Endometrium (tissue), 2 donors: Measurements from ENCODE around the gene DUSP7.
"Not testable (repeated sequence)": the region's sequence is repeated elsewhere in the genome, so short reads cannot be mapped to it uniquely, and the experiment has no call there.

Experiments used
- FAIRE-seq: peaks from 2 replicates; lab custom pipeline; 2012; peaks lifted over from hg19 to GRCh38; lab: Jason Lieb, UNC
- donor health status: control.
- donor health status: control.

DUSP7 gene

DNA sequence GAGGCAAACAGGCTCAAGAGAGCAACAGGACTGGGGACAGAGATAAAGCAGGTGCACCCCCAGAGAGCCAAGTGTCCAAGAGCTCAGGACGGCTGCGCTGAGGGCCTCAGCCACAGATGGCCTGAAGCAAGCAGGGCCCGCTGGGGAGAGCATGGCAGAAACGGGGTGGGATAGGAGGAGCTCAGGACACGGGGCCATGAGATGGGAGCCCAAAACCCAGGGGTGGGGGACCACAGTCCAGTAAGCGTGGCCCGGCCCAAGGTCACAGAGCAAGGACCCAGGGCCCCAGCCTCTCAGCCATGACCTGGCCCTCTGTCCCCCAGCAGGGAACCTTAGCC is 9.5 kb downstream of the DUSP7 start:
- no peak for FAIRE-seq

DNA sequence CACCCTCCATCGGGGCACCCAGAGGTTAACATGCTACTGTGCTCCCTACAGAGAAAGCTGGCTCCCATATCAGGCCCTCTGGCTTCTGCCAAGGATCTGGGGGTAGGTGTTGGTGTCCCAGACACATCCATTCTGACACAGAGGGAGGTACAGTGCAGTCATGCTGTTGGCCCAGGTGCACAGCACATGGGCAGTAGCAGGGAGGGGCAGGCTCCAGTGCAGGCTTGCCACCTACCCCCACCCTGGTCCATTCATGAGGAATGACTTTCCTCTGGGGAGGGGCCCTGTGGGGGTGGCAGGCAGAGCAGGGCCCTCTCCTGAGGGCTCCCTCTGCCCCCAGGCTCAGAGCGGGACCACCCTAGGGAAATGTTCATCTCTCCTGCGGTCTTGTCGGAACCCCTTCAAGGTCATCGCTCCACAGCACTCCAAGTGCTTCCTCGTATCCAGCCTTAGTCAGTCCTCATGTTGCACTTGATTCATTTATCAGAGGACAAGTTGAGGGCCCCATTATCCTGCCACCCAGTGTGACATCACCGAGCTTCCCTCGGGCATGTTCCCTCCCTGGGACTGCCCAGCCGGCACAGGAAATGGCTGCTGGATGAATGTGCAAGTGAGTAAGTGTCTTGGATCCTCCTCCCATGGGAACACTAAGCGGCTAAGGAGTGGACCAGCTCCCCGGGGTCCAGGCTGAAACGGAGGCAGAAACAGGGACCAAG is 10.0 kb downstream of the DUSP7 start:
- FAIRE-seq: no peak

DNA sequence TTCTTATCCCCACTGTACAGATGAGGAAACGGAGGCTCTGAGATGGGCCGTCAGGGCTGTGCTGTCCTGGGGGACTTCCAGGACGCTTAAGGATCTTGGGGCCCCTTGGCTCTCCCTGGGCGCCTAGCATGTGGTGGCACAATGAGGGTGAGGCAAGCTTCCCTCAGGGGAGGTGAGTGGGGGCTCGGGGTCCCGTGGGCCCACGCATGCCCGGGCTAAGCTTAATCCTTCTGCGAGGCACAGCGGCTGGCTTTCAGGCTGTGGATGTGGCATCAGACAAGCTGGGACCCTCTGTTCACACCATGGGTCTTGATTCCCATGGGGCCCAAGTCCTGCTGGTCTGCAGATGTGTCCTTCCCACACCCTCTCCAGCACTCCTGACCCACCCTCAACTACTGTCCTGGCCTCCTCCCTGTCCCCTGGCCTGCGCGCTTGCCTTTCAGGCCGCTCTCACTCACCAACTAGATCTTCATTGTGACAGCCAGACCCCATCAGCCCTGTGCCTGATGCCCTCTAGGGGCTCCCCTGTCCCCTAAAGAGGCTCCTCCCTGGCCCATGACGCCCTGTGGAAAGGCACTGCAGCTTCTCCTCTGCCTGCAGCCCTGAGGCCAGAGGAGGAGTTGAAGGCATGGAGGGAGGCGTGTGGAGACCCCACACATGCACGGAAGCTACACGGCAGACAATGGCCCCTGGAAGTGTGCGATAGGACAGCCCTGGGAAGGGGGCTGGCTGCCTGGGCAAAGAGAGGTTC is 11.3 kb downstream of the DUSP7 start:
- no peak for FAIRE-seq

DNA sequence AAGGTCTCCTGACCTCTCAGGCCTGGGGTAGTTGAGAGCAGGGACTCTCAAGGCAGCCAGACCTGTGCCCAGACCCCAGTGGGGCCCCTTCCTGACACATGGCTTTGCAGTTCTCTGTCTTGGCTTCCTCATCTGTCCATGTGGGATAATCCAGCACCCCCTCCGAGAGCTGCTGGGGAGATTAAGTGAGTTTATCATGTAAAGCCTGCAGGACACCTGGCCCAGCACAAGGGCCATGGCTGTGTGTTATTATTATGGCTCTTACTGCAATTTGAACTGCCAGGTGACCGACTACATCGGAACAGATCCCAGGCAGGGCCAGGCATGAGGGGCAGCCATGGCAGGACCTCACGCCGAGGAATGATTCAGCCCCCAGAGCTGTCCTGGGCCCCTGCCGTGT is 12.6 kb downstream of the DUSP7 start:
- no peak for FAIRE-seq

DNA sequence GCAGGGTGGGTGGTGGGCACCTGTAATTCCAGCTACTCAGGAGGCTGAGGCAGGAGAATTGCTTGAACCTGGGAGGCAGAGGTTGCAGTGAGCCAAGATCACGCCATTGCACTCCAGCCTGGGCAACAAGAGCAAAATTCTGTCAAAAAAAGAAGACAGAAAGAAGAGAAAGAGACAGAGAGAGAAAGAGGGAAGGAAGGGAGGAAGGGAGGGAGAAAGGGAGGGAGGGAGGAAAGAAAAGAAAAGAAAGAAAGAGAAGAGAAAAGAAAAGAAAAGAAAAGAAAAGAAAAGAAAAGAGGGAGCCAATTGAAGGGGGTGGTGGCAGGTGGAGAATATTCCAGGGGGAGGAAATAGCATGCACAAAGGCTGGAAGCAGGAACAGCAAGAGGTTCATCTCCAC is 13.3 kb downstream of the DUSP7 start:
- FAIRE-seq: not testable (repeated sequence)

DNA sequence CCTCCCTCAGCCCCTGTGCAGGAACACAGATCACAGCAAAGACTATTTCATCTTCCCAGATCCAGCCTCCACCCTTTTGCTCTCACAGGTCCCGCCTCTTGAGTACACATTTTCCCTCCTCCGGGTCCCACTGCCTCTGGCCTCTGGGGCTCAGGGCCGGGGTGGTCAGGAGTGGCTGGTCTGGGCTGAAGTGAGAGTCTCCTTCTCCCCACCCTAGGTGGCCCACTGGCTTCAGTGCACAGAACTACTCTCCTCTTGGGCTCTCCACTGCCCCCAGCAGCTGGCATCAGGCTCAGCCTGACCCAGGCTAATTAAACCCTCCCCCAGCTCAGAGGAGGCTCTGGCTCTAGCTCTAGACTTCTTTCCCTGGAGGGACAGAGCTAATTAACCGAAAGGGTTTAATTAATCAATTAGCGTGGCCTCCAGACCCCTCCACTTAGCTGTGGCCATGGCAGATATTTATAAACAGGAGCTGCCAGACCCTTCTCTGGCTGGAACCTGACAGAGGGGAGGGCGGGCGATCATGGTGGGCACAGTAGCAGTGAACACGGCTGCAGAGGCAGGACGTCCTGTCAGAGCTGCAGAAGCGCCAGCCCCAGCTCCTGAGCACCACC is 15.1 kb downstream of the DUSP7 start:
- no peak for FAIRE-seq

DNA sequence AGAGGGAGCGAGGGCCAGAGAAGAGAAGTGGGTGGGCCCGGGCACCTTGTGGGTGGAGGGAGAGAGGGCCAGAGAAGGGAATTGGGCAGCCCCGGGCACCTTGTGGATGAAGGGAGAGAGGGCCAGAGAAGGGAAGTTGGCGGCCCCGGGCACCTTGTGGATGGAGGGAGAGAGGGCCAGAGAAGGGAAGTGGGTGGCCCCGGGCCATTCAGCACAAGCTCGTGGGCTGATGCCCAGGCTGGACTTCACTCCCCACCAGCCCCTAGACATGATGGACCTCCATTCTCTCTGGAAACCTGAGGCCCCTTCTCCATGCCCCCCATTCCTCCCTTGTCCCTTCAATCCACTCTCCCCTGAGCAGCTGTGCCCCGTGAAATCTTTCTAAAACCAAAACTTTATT is 15.8 kb downstream of the DUSP7 start:
- FAIRE-seq: no peak

DNA sequence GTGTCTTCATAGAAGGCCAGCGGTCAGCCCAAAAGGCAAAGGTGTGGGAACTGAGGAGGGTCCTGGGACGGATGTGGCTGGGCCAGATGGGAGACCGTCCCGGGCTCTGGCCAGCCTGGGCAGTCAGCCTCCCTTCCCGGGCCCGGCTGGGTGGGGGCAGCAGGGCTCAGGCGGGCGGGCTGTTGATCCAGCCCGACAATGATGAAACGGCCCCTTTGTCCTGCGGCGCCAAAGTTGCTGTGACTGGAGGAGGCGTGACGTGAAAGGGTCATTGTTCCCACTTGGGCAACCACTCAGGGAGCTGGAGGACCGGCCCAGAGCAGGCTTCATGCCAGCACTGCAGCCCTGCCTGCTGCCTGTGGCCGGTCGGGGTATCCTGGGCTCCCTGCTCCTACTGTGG is 16.5 kb downstream of the DUSP7 start:
- no peak for FAIRE-seq

DNA sequence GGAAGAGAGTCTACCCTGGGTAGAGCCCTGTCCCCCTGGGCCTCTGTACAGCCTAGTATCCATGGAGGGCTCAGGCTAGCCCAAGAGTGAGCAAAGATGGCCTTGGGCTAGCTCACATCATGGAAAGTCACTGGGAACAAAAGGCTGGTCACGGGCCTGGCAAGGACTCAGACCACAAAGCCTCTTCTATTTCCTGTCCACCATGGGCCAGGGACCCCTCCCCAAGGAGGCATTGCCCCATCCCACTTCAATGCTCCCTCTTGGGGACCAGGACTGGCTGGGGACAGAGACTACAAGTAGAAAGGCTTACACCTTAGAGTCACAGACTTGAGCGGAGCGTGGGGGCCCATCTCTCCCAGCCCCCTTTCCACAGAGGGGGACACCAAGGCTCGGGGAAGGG is 16.9 kb downstream of the DUSP7 start:
- no peak for FAIRE-seq

DNA sequence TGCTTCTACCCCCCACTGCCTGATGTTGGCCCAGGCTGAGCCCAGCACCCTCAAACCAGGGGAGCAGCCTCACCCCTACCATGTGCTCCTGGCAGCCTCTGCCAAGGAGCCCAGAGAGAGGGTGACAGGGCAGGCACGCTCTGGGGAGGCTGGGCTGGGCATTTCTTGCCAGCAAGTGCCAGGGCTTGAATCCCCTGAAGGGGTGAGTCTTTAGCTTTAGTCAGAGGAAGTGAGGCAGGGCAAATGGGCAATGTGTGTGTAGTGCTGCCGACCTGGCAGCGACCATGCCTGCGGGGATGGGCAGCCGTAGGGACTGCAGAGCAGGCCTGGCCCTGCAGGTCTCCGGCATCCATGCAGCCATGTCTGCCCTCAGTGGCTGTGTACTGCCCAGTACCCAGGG is 18.1 kb downstream of the DUSP7 start:
- no peak for FAIRE-seq

DNA sequence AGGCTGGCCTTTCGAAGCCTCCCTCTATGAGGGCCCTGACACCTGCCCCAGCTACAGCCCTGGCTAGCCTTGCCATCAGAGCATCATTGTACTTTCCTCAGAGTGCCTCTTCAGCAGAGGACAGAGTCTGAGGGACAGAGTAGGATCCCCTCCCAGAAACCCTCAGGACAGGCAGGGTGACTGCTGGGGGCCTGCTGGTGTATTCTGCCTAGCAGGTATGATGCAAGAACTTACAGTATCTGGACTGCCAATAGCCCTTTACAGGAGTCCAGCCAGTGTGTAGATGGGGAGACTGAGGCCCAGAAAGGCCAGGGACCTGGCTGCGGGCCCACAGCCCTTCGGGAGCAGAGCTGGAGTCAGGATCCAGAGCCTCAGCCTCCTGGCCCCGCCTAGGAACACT is 19.1 kb downstream of the DUSP7 start:
- FAIRE-seq: no peak

DNA sequence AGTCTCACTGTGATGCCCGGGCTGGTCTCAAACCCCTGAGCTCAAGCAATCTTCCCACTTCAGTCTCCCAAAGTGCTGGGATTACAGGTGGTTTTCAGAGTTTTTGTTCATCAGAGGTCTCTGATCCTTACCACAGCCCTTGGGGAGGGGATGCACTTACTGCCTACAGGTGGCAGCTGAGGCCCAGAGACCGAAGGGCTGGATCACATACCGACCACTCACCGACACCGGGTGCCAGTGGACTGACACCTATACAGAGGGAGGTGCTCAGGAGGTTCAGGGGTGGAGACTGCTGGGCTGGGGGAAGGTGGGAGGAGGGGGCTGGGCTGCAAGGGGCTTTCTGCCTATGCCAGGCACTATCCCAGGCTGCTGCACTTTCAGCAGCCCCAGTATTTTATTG is 19.5 kb downstream of the DUSP7 start:
- FAIRE-seq: no peak

DNA sequence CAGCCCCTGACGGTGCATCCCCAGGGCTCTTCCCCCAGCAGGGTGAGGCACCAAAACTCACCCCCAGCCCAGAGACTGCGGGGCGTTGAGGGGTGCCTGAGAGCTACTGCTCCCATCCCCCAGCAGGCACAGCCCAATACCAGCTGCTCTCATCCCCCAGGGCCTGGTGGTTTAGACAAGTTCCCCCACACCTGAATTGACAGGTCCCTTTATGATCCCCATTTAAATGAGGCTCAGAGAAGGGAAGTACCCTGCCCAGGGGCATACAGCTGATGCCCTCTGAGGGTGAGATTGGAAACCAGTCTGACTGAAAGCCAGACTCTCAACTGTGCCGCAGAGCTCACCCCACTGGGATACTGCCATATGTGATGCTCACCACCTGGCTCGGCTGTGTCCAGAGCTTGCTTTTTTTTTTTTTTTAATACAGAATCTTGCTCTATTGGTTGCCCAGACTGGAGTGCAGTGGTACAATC is 20.1 kb downstream of the DUSP7 start:
- no peak for FAIRE-seq

DNA sequence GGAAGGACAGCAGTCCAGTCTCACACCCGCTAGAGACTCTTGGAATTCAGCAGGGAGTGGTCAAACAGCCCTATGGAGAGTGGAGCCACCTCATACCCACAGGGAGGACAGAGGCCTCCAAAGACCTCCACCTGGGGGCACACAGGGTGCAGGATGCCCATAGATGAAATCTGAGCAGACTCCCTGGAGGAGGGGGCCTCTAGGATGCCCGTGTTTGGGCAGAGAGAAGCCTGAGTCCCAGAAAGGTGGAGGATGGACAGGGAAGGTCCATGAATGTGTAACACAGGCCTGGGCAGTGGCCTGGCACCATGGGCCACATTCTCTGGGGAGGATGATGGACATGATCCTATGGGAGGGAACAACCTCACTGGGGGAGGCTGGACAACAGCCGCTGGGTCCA is 21.7 kb downstream of the DUSP7 start:
- no peak for FAIRE-seq

DNA sequence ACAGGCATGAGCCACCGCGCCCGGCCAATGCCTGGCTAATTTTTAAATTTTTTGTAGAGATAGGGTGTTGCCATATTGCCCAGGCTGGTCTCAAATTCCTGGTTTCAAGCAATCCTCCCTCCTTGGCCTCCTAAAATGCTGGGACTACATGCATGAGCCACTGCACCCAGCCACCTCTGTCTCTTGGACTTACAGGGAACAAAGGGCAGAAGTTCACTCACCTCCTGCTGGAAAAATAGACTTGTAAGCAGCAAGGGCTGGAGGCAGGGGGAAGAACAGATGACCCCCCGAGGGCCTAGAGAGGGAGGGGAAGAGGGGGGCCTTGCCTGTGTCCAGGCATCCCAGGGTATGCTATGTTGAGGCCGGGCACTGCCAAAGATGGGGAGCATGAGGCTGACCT is 22.2 kb downstream of the DUSP7 start:
- no peak for FAIRE-seq

DNA sequence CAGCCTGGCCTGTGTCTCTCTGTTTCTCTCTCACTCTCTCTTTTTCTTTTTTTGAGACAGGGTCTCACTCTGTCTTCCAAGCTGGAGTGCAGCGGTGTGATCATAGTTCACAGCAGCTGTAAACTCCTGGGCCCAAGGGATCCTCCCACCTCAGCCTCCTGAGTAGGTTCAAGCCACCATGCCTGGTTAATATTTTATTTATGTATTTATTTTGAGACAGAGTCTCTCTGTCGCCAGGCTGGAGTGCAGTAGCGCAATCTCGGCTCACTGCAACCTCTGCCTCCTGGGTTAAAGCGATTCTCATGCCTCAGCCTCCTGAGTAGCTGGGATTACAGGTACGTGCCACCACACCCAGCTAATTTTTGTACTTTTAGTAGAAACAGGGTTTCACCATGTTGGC is 22.6 kb downstream of the DUSP7 start:
- not testable (repeated sequence) for FAIRE-seq

DNA sequence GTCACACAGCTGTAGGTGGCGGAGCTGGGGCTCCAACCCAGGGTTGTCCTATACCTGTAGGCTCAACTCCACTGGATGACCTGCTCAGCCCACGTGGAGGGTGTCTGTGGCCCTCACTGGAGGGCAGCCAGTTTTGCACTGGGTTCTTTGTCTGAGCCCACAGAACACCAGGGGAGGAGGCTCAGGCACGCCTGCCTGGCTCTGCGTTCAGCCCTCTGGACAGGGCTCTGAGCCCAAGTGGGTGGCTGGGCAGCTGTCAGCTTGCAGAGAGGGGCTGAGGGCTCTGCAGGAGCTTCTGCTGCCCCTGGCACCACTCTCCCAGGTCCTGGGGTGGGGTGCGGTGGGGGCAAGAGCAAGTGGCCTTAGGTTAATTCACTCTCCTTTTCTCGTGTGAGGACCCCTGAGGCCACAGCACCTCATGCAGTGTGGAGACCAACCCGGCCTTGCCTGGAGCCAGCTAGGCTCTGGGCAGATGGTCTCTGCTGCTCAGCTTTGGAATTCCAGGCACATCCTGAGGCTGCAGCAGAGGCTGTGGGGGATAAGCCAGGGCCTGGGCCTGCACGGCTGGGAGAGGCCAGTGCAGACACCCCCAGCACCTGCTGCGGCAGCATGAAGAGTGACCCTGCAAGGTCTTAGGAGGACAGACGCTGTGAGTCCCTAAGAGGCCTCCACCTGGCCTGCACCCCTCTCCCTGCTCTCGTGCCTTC is 23.5 kb downstream of the DUSP7 start:
- no peak for FAIRE-seq

DNA sequence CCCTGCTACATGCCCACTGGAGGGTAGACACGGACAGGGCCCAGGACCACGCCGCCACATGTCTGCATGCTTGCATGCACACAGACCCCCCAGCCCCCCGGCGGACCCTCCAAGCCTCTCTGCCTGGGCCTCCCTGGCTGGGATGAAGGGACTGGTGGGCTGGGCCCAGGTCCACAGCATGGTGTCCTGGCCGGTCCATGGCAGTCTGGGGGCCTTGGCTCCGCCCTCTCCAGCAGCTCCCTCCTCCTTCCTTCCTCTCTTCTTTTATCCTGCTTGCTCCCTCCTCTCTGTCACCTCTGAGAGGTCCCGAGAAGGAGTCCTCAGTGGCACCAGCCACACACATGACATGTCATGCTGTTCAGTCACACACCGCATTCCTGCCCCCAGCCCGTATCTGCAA is 24.5 kb downstream of the DUSP7 start:
- no peak for FAIRE-seq

DNA sequence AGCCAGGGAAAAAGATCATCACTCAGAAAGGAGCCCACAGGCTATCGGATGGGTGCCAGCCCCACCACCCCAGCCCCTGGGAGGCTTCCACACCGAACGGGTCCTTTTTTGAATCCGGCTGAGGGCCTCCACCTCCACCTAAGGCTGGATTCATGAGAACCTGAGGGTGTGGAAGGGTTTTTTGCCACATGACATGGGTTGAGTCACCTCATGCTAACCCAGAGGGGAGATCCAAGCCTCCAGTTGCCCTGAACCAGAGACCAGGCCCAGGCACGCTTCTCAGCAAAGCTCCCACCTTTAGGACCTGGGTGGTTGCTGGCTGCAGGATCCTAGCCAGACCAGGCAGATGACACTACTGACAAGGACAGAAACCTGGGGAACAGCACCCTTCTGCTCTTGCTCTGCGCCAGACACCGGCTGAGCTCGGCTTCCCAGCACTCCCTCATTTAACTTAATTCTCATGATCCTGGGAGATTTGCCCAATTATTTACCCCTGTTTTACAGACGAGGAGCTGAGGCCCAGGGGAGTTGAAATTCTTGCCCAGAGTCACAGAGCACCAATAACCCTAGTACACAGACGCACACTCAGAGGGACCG is 25.6 kb downstream of the DUSP7 start:
- no peak for FAIRE-seq

DNA sequence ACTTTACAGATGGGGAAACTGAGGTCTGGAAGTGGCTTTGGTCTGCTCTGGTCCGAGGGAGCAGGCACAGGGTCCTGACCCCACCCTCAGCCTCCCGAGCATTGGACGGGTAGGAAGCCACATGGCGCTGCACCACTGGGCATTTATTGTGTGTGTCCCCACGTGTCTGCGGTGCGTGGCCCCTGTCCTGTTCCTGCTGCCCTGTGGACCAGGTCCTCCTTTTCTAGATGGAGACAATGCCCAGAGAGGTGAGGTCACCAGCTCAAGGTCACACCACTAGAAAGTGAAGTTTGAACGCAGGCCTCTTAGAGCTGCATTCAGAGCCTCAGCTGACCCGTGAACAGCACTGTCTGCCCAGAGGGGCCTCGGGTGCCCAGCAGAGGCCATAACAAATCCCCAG is 26.8 kb downstream of the DUSP7 start:
- FAIRE-seq: no peak

DNA sequence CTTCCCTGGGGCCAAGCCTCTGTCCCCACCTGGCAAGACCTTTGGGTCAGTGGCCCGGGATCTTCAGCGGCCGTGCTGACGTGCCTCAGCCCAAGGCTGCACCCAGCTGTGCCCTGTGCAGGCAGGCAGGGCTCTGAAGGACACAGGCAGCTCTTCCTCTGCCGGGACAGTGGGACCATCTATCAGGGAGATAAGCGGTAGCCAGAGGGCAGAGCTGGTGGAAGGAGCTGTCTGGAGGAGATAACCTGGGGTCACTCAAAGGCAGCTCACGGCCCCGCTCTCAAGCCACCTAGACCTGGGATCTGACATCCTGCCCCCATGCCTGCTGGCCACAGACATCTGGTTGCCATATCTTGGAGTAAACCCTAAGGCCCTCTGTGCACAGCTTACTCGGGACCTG is 27.3 kb downstream of the DUSP7 start:
- no peak for FAIRE-seq

DNA sequence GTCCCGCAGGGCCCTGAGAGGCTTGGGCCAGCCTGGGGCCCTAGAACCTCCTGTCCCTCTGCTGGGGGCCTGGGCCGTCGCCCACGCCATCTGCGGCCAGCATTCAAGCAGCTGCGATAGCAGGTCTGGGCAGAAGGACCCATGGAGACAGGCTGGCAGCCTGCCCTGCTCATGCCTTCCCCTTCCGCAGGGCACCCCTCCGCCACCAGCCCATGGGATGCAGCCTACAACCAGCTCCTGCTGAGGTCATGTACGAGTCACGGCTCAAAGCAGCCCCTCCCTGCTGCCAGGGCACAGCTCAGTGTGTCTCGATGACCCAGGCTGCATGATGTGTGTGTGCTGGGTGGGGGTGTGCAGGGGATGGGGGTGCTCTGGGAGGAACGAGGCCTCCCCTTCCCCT is 27.8 kb downstream of the DUSP7 start:
- FAIRE-seq: no peak

DNA sequence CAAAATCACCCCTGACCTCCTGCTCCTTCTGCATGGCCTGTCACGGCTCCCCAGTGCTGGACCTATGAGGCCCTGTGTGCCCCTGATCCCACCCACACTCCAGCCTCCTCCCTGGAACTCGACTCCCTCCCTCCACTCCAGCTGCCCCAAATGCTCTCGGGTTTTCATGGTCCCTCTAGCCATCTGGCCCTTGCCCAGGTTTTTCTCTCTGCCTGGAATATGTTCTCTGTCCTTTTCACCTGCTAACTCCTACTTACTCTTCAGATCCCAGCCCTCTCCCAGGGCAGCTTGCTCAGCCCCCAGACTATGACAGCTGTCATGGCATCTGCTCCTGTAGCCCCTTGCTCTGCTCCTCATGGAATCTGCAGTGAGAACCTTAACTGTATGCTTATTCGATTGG is 30.3 kb downstream of the DUSP7 start:
- no peak for FAIRE-seq
